HG03558 (cell line): ENCODE data around the gene ZNF438.

ENCODE experiments used
- ATAC-seq: cut with Tn5 transposase; IDR thresholded peaks from one replicate; pipeline ENCODE4 v1.9.1; 2021; ENCODE audit warnings: moderate number of reproducible peaks; ENCODE audit not compliant: unreplicated experiment; ENCODE audit errors: extremely low read depth

The ZNF438 gene

DNA sequence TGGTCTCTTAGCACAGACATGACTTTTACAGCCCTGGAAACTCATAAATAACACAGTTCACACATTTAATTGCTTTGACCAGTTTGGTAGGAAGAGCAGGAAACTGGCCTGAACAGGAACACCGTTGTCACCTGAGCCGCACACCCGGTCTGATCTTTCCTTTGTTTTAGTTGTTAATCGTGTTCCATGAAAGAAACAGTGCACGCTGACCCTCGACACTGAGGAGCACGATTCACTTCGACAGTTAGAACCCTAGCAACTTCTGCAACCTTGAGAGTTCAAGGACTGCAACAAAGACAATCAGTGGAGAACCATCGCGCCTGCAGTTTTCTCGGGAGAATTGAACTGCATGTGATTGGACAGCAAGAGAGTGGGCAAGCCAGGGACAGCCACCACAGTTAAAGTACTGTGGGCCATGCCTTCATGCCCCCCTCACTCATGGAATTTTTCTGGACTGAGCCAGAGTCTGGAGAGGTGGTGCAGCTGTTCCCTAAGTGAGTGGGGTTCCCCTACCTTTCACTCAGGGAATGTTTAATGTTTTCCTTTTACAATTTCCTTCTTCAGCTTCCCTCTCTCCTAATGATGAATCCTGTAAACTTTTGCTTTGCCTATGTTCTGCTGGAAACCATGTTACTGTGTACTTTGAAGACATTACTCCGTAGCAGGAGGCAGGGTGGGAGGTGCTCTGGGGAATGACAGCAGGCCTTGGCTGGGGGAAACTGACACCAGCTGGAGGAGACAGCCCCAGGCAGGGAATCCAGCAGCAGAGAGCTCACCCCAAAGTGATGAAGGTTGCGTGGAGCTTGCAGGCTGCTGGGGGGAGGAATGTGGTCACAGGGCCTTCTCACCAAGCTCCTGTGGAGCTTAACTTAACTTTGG, 198.7 kb downstream of the ZNF438 start:
- ATAC-seq: no peak

DNA sequence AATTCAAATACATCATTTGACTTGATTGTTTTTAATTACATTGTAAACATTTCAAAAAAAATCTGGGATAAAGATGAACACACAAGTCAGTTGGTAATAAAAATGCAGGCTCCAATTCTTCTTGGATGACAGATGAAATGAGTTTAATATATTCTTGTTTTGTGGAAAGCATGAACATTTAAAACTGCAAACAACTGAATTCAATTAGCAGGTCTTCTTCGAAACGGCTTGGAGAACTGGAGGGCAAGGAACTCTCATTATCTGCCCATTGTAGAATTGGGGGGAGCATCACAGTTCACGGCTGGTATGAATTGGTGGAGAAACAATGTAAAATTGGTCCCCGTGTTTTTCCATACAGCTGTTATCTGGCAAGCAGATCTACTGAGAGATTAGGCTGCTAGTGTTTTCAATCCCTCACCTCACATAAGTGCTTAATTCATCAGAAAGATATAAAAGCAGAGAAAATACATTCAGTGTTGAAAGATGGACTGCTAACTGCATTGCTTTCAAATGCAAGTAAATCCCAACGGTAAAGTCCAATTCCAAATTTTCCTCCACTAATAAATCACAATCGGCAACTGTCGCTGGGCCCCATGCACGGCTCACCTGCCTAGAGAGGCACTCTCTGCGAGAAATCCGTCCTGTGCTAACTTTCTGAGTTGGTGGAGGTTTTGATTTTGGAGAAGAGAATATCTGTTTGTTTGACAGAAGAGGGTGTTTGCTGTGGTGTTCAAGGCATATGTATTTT, 199.5 kb downstream of the ZNF438 start:
- ATAC-seq: no peak

DNA sequence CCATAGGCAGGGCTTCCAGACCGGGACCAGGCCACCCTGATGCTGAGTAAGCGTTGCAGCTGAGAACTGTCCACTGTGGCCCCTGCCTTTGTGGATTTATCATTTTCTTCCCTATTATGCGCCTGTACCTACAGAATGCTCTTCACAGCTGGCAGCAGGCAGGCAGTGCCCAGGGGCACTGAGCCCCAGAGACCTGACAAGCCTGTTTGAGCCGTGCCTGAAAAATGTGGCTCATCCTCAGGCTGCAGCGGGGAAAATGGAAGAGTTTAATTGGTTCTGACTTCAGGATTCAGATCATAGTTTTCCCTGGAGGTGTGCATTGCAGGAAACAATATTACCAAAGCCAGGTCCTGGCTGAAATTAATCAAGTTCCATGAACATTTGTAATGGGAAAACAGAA, 200.2 kb downstream of the ZNF438 start:
- no peak for ATAC-seq

DNA sequence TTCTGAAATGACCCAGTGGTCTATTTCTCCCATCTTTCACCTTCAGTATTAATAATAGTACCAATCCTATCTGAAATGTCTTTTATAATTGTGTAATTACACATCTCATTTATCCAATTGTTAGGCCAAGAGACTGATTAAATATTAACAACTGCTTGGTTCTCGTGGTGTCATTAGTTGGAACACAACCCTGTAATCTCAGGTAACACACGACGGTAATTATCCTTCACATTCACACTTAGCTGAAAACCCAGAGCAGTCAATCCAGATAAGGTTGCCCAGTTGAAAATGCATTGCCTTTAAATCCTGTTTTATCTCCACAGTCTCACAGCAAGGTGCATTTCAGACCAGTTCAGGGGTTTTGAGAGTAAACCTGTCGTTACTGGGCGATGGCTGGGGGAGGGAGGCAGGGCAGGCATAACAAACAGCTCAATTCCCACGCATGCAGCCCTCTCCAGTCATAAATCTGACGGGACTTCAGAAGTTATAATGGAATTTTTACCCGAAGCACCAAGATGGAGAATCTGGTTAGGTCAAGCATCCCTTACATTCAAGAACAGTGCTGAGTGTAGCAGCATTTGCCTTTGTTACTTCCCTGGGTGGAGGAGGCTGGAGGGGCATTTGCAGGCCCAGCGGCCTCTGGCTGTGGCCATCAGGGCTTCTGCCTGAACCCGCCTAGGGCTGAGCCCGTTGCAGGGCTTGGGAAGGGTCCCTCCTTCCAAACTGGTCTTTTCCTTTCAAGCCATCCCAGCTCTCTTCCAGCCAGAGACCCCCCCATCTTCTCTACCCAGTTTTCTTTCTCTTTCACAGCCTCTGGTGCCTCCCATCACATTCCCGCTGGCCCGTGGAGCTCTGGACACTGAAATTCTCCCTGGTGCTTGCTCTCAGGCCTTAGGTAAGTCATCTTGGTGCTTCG, 201.1 kb downstream of the ZNF438 start:
- no peak for ATAC-seq

DNA sequence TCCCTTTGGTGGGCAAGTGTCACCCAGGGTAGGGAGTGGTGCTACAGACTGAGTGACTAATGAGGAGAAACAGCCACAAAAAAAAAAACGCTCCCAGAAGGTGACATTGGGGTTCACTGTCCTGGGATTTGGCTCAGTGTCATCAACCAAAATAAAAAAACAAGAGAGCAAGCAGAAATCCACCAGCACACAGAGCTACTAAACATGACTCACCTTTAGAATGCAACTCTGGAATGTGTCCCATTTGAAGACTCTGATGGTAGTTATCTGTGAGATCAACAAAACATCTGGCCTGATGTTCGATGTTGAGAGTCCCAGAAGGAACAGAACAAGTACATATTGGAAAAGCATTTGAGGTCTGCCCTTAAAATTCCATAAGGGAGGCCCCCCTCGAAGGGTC, 201.8 kb downstream of the ZNF438 start:
- no peak for ATAC-seq

DNA sequence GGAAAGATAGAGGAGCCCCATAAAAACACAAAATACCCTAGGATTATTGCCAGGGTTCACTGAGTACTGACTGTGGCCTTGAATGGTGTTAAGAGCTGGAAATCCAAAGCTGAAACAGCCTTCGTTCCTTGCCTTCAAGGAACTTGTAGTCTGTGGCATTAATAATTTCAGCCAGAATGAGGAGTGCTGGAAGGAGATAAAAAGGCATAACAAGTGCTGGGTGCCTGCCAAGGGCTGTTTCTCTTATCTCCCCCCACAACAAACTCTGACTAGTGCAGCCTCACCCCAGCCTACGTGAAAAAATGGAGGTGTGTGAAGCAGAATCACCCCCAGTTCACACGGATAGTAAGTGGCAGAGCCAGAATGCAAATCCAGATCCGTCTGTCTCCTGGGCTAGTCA, 203.0 kb downstream of the ZNF438 start:
- no peak for ATAC-seq

DNA sequence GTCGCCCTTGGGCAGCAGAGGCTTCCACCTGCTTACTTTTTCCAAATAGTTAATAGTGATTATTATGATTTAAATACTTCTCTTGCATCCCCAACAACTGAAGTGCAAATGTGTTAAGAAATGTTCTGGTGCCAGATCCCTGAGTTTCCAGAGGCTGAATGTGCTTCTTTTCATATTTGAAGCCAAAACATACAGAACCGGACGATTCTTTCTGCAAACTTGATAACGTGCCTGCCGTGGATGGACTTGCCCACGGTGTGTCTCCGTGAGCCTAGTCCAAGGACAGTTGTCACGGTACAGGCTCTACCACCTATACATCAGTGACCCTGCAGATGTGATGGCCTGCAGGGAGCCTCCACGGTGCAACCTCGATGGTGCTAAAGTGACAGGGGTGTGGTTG, 203.5 kb downstream of the ZNF438 start:
- ATAC-seq: no peak

DNA sequence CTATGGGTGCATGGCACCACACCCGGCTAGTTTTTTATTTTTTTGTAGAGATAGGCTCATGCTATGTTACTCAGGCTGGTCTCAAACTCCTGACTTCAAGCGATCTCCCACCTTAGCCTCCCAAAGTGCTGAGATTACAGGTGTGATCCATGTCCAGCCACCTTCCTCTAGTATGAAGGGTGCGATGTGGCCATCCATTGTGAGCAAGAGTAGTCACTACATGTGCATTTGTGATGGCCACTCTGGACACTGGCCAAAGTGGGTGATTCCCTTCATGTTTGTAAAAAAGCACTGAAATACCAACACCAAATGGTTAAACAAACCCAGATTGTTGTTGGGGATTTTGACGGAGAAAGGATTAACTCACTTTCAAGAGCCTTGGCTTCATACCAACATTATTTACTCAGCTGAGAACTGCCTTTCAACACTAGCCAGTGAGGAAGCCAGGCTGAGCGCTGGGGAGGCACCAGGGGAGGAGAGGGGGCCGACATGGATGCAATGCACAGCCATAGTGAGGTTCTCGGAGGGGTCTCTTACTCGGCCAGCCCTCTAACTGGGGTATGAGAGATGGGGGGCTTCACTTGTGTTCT, 204.0 kb downstream of the ZNF438 start:
- no peak for ATAC-seq

DNA sequence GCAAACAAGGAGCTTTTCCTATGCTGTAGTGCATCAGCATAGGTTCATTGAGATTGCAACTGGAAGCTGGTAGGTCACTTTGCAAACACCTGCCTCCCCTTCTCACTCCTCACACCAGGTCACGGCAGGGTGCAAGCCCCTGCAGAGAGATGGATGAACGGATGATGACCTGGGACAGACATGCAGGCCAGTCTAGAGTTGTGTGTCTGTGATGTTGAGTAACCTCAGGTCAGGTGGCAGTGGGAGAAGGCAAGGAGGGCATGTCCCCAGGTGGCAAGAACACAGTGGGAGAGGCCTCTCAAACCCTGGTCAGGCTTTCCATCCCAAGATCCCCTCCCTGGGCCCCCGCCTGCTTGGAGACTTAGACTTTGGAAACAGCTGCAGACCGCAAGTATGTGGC, 205.0 kb downstream of the ZNF438 start:
- no peak for ATAC-seq

DNA sequence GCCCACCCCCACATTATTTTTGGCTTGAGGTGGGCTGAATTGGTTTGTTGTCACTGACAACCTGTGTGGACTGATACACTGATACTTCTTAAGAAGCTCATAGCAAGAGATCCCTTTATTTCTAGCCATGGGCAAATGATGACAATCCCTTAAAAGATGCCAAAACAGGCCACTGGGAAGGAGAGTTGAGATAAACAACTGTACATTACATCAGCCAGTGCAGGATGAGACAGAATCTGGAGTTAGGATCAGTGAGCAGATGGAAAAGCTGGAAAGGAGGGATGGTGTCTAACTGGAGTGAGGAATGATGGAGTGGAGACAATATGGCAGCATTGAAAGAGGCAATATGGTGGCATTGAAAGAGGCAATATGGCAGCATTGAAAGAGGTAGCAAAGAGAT, 206.2 kb downstream of the ZNF438 start:
- no peak for ATAC-seq

DNA sequence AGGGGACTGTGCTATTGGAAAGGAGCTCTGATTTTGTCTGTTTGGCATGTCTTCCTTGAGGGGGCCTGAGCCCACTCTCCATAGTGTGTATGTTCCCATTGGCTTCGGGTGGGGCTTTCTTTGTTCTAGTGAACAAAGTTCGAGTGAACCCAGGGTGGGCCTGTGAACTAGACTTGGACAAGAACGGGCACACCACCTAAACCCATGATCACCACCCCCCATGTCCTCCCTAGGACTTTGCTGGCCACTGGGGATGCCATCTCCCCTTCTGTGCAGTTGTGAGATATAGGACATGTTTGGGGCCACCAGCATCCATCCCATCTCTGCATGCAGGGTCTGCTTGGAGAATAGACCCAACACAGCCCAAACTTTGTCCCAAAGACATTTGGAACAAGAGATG, 206.6 kb downstream of the ZNF438 start:
- ATAC-seq: no peak

DNA sequence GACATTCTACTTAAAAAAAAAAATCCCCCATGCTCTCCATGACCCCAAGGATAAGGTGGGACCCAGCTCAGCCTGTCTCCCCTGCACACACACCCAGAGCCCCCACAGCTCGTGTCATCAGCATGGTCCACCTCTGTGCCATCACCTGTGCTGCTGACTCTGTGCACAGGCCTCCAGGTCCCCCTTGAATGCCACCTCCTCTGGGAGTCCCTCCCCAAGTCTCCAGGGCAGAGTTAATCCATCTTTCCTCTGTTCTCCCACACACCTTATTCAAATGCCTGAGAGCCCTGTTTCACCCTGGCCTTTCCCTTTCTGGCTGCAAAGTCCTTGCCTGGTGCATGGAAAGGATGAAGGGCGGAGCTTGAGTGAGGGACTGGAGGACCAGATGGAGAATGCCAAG, 208.0 kb downstream of the ZNF438 start:
- ATAC-seq: no peak

DNA sequence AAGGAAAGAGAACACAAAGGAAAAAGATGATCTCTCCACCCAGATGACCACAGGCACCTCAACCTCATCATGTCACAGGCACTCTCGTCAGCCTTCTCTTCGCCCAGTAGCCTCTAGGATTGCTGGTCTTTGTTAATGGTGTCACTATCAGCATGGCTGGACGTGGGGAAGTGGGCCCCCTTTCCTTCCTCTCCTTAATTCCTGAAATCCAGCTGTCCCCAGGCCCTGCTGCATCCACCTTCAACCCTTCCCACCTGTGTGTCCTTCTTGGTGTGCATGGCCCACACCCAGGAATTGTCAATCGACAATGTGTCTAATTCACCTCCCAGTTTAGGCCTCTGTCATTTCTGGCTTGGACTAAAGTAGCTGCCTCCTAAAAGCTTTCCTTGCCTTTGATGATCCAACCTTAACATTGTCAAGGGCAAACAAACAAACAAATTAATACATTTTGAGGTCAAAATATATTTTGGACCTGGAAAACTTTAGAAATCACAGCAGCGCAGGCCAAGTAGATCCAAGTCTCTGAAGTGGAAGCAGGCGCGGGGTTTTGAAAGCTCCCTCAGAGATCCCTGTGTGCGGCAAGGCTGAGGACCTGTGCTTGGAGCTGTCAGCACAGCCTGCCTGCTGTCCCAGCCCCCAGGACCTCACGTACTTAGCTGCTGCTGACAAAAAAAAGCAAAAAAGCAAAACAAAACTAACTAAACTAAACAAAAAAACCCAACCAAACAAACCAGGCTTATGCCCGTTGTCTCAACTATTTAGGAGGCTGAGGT, 208.8 kb downstream of the ZNF438 start:
- no peak for ATAC-seq

DNA sequence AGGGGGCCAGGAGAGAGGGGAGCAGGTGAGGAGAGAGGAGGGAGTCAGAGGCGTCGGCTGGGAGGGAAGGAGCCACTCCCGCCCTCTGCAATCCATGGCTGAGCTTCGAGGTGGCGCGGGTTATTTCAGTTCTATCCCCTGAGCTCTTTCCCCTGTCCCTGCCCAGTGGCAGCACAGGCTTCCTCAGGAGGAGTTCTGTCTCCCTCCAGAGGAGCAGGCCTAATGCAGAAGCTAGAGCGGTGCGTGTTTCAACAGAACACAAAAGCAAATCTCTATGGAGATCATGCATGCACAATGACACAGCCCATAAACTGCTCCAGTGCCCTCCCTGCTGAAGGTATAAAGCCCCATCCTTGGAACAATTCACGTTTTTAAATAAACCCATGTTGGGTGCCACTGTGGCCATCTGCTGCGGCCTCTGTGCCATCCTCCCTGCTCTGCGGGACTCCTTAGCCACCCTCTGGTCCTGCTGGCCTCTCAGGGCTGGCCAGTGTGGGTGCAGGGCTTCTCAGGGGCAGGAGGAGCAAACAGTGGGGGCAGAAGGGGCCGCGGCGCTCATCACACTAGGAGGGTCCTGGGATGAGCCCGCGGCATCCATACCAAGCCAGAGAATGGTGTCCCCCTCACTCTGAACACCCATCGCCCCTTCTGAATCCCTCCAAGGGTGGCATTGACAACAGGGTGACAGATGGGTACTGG, 209.5 kb downstream of the ZNF438 start:
- ATAC-seq: no peak

DNA sequence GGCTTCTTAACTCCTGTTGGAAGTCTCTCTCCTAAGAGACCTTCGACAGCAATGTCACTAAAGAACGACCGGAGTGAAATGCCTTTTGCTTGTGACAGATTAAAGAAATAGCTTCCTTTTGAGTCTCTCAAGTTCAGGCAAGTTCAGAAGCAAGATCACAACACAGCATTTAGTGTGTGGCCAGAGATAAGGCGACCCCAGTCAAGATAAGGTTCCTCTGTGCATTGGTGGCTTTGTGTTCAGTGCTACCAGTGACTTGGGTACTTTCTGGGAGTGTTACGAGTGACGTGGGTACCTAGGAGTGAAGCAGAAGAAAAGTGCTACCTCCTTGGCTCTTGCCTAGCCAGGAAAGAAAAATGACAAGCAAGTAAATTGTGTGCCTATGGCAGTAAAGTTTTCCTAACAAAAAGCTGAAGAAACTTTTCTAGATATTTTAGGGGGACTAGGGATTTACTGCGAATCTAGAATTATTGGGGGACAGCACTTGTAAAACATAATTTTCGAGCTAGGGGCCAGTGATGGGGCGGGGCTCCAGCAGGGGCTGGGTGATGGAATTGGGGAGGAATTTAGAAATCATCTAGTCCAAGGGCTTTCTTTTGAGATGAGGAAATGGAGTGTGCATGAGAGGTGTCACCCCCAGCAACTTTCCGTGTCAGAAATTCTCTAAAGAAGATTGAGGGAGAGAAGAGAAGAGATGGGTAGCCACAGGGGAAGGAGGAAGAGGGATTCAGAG, 210.2 kb downstream of the ZNF438 start:
- ATAC-seq: no peak

DNA sequence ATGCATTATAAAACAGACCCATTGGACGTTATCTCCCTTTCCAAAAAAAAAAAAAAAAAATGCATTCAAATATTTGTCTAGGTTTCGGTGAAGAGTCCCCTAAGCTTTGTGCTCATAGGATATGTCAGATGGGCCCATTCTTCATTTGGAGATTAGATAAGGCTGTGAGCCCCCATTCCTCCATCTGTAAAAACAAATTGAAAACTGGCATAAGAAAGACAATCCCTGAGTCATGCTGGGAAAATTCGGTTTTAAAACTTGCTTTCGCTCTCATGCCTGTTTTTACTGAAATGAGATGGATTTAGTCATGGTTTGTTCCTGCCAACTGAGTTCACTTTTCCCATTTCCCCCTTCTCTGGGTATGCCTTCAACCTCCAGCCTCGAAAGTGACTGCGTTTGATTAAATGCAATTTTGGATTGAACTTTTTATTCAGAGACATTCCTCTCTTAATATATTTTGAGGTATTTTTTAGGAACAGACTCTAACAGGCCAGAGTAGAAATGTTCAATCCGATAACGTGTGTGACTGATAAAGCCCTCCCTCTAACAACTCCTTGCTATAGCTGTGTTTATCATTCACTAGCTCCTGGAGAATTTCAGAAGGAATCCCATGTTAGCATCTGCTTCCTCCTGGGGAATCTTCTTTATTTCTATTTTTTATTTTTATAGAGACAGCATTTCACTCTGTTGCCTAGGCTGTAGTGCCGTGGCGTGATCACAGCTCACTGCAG, 211.2 kb downstream of the ZNF438 start:
- ATAC-seq: no peak

DNA sequence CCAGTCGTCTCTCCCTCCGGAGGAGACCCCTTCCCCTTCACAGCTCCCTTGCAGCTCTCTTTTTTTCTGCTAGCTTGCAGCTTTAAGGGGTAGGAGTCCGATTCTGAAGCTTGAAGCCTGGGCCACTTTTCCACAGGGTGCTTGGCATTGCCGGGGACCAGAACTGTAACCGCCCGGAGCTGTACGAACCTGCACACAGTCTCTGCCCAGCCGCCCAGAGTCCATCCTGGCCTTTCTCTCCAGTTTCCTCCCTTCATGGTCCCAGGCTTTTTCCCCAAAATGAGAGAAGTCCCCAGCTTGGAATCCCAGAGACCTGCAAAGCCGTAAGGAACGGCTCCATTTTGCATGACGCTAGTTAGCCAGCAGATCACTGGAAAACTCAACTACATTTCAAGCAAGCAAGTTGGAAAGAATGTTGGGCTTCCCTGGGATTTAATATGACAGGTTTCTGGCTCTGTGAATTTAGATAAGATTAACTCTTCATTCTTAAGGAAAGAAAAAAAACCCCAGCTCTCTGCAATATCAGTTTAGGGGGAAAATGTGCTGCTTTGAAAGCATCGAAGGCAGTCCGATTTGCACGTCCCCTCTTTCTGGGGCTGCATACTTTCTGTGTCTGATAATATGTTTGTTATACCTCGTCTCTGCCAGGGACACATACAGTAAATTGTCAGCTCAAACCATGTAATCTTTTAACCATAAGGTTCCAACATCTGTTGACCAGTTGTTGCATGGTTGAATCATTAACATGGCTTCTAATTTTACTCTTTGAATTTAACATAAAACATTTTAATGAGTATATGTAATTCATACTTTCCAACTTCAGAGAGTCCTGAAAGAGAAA, 212.1 kb downstream of the ZNF438 start:
- no peak for ATAC-seq
